Activated CD4-positive, alpha-beta T cell treated with anti-CD3 and anti-CD28 coated beads for 36 hours (primary cell): ENCODE data around the gene SHLD2. TPM values are rescaled to one million over a fixed set of nuclear protein-coding genes. Genes with fewer than 3 reads are reported as not detected.
A peak's percentile ranks its signal among the peaks of the same experiment; 100 is the strongest.
"Not testable (repeated sequence)": the region's sequence is repeated elsewhere in the genome, so short reads cannot be mapped to it uniquely, and the experiment has no call there.

ENCODE experiments used
- ATAC-seq: fragments of 200-7000 bp; cut with Tn5 transposase; one replicate; pipeline ENCODE4 v1.10.0; 2021; ENCODE audit warnings: mild to moderate bottlenecking, moderate library complexity
- CTCF ChIA-PET: fragments of 350-600 bp; sonication (Branson Sonifier 250); formaldehyde crosslinking; loops from one replicate; lab custom pipeline; 2021; ENCODE audit warnings: antibody characterized with exemption; lab: Charles Lee
- POLR2A ChIA-PET: fragments of 350-600 bp; sonication (Branson Sonifier 250); formaldehyde crosslinking; loops from one replicate; lab custom pipeline; 2021; ENCODE audit warnings: antibody characterized with exemption, inconsistent platforms; lab: Charles Lee
- DNase-seq: peaks from one replicate; pipeline ENCODE4 v3.0.0-alpha.2; 2020
- H3K27ac Mint-ChIP-seq: one replicate; pipeline ENCODE4 v1.8.0; 2021; ENCODE audit warnings: mixed read lengths
- H3K27me3 Mint-ChIP-seq: one replicate; pipeline ENCODE4 v1.8.0; 2021; ENCODE audit warnings: mixed read lengths
- H3K36me3 Mint-ChIP-seq: one replicate; pipeline ENCODE4 v1.8.0; 2021; ENCODE audit warnings: low read depth, mixed read lengths
- H3K4me1 Mint-ChIP-seq: one replicate; pipeline ENCODE4 v1.8.0; 2021; ENCODE audit warnings: mixed read lengths
- H3K4me3 Mint-ChIP-seq: one replicate; pipeline ENCODE4 v1.8.0; 2021; ENCODE audit warnings: mild to moderate bottlenecking, moderate library complexity, mixed read lengths
- H3K9me3 Mint-ChIP-seq: one replicate; pipeline ENCODE4 v1.8.0; 2021; ENCODE audit warnings: low read depth, mixed read lengths
- intact Hi-C, 2 experiments: fragments of 100-400 bp; cut with DNase I in 1 of 2; cut with micrococcal nuclease in 1 of 2; formaldehyde crosslinking; loops; one replicate each; pipeline versions ENCODE4 v1.14.2 to v1.15.1; 2022 to 2024; cut with DNase I, micrococcal nuclease
- total RNA-seq, 2 experiments: library from RNA; stranded (reverse); gene quantifications; one replicate each; pipeline ENCODE4 v1.2.3, GENCODE V29; 2021

The SHLD2 gene
- total RNA-seq, 2 experiments from 2014 or later, result 29.7 to 29.9 TPM

DNA sequence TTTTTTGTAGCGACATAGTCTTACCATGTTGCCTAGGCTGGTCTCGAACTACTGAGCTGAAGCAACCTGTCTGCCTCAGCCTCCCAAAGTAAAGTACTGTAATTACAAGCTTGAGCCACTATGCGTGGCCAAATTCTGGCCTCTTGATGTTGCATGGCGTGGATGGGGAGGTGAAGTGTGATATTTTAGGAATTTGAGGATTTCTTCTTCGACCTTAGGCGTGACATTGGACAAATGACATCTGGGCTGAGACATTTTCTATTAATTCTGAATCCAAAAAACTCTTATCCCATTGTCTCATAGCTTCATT is 48.1 kb downstream of the SHLD2 start:
- DNase-seq, H3K4me3 Mint-ChIP-seq, POLR2A ChIA-PET, H3K36me3 Mint-ChIP-seq, intact Hi-C loops, H3K9me3 Mint-ChIP-seq, H3K27ac Mint-ChIP-seq, CTCF ChIA-PET, ATAC-seq, H3K4me1 Mint-ChIP-seq, H3K27me3 Mint-ChIP-seq: not testable (repeated sequence)

DNA sequence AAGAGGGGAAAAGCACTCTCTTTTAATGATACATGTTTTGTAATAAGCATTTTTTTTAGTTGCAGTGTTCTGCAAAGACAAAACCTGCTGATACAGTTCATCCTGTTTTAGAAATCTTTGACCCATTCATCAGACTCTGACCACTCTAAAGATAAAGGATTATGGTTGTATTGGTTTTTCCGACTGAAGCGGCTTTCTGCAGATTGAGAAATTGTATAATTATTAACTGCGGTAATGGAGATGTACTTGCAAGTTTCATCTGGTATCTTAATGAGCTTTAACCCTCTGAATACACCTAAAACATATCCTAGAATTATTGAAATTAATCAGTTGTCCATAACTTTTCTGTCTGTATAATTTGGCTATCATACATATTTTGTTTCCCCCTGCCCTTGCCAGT is 50.6 kb downstream of the SHLD2 start:
- not testable (repeated sequence) for H3K36me3 Mint-ChIP-seq, ATAC-seq, DNase-seq

DNA sequence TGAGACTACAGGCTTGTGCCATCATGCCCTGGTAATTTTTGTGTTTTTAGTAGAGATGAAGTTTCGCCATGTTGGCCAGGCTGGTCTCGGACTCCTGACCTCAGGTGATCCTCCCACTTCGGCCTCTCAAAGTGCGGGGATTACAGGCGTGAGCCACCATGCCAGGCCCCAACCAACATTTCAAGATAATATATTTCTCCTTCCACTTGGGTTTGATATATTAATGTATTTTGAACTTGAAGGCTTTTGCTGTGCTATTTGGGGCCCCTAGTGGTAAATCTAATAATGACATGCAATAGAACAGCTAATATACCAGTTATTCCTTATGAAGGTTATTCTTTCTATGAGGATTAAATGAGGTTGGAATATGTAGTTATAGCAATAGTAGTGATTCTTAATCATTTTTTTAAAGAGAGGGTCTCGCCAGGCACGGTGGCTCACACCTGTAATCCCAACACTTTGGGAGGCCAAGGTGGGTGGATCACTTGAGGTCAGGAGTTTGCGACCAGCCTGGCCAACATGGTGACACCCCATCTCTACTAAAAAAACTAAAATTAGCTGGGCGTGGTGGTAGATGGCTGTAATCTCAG is 54.1 kb downstream of the SHLD2 start:
- DNase-seq, H3K4me1 Mint-ChIP-seq, H3K9me3 Mint-ChIP-seq, H3K27ac Mint-ChIP-seq, intact Hi-C loops, POLR2A ChIA-PET, H3K36me3 Mint-ChIP-seq, H3K27me3 Mint-ChIP-seq, H3K4me3 Mint-ChIP-seq: not testable (repeated sequence)
- ATAC-seq, result peak; percentile 42
- CTCF ChIA-PET, result interaction anchor here (0.7 to 1.0 kb wide), 3 partner anchors 44 to 624 kb away, joined by 3 to 5 read pairs (median 3); no protein-coding TSS in a partner anchor

More for the DNA sequence above, 50.6 kb downstream of the SHLD2 start:
- POLR2A ChIA-PET, H3K4me3 Mint-ChIP-seq, H3K4me1 Mint-ChIP-seq, H3K27ac Mint-ChIP-seq, H3K9me3 Mint-ChIP-seq, intact Hi-C loops, CTCF ChIA-PET, H3K27me3 Mint-ChIP-seq: not testable (repeated sequence)

GRCh38 chr10:87151516-87151915 is 56.5 kb downstream of the SHLD2 start:
- H3K9me3 Mint-ChIP-seq, H3K27me3 Mint-ChIP-seq, DNase-seq, H3K36me3 Mint-ChIP-seq, ATAC-seq, H3K4me1 Mint-ChIP-seq, H3K27ac Mint-ChIP-seq, intact Hi-C loops, CTCF ChIA-PET, H3K4me3 Mint-ChIP-seq, POLR2A ChIA-PET: not testable (repeated sequence)

DNA sequence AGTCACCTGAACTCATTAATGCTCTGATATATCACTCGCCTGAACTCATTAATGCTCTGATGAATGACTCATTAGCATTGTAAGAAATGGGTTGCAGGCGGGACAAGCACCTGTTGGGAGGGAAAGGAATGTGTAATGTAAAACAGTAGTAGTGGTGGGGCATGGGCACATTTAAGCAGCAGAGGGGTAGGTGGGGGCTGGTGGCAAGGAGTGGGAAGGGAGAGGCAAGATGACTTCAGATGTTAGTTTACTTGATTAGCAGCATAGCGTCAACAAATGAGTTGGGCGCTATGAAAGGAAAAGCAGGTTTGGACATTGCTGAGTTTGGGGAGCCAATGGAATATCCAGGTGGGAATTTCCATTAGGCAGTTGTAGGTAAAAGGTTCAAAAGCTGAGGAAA is 61.8 kb downstream of the SHLD2 start:
- H3K27me3 Mint-ChIP-seq, H3K27ac Mint-ChIP-seq, H3K4me1 Mint-ChIP-seq, DNase-seq, POLR2A ChIA-PET, ATAC-seq, intact Hi-C loops, H3K4me3 Mint-ChIP-seq, CTCF ChIA-PET, H3K9me3 Mint-ChIP-seq, H3K36me3 Mint-ChIP-seq: not testable (repeated sequence)

GRCh38 chr10:87157821-87158220 is 62.8 kb downstream of the SHLD2 start:
- H3K9me3 Mint-ChIP-seq, POLR2A ChIA-PET, DNase-seq, H3K4me1 Mint-ChIP-seq, H3K4me3 Mint-ChIP-seq, ATAC-seq, H3K36me3 Mint-ChIP-seq, H3K27ac Mint-ChIP-seq, CTCF ChIA-PET, H3K27me3 Mint-ChIP-seq, intact Hi-C loops: not testable (repeated sequence)

DNA sequence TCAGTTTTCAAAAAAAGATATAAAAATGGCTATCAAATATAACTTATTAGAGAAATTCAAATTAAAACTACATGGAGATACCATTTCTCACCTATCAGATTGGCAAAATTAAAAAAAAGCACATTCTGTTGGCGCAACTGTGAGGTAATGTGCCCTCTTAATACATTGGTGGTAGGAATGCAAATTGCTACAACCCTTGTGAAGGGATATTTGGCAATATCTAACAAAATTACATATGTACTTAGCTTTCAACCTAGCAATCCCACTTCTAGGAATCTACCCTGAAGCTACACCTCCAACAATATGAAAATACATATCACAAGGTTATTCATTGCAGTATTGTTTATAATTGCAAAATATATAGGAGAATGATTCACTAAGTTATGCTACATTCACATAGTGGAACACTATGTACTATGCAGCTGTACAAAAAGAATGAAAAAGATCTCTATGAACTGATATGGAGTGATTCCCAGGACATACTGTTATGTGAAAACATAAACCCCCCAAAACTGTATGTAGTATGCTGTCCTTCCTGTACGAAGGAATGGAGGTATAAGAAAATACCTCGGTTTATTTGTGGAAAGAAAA is 67.8 kb downstream of the SHLD2 start:
- H3K4me1 Mint-ChIP-seq, H3K4me3 Mint-ChIP-seq, H3K27me3 Mint-ChIP-seq, ATAC-seq, DNase-seq, H3K9me3 Mint-ChIP-seq, POLR2A ChIA-PET, H3K36me3 Mint-ChIP-seq, H3K27ac Mint-ChIP-seq, intact Hi-C loops, CTCF ChIA-PET: not testable (repeated sequence)

GRCh38 chr10:87163414-87163813 is 68.4 kb downstream of the SHLD2 start:
- ATAC-seq, H3K4me1 Mint-ChIP-seq, H3K9me3 Mint-ChIP-seq, CTCF ChIA-PET, H3K4me3 Mint-ChIP-seq, intact Hi-C loops, H3K27me3 Mint-ChIP-seq, POLR2A ChIA-PET, DNase-seq, H3K36me3 Mint-ChIP-seq, H3K27ac Mint-ChIP-seq: not testable (repeated sequence)

- H3K27ac Mint-ChIP-seq, intact Hi-C loops: not testable (repeated sequence)
Observed at GRCh38 chr10:87169857-87170256, 74.9 kb downstream of the SHLD2 start.

GRCh38 chr10:87170705-87171104 is 75.7 kb downstream of the SHLD2 start:
- H3K4me1 Mint-ChIP-seq, H3K9me3 Mint-ChIP-seq, ATAC-seq, H3K4me3 Mint-ChIP-seq, POLR2A ChIA-PET, H3K36me3 Mint-ChIP-seq, DNase-seq, H3K27ac Mint-ChIP-seq, intact Hi-C loops, H3K27me3 Mint-ChIP-seq, CTCF ChIA-PET: not testable (repeated sequence)

More at GRCh38 chr10:87169857-87170256, 74.9 kb downstream of the SHLD2 start:
- H3K4me3 Mint-ChIP-seq, POLR2A ChIA-PET, H3K36me3 Mint-ChIP-seq, H3K9me3 Mint-ChIP-seq, H3K4me1 Mint-ChIP-seq, DNase-seq, CTCF ChIA-PET, ATAC-seq, H3K27me3 Mint-ChIP-seq: not testable (repeated sequence)

DNA sequence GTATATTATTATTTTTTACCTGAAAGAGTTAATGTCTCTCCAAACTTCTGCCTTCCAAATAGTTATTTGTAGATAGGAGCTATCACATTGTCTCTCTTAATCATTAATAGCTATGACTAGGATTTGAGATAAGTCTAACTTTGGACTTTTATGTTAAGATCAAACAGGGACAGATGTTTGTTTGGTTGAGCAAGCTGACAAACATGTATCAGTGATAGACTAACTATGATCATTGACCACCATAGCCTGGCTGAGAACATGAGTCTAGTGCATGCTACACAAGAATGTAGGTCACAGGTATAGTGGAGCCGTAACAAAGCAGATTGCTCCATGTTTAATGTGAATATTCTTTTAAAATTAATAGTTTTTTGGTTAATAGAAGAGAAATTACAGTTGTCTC is 76.7 kb downstream of the SHLD2 start:
- H3K27me3 Mint-ChIP-seq, H3K9me3 Mint-ChIP-seq, H3K36me3 Mint-ChIP-seq, intact Hi-C loops, DNase-seq, H3K4me1 Mint-ChIP-seq, H3K27ac Mint-ChIP-seq, CTCF ChIA-PET, ATAC-seq, H3K4me3 Mint-ChIP-seq, POLR2A ChIA-PET: not testable (repeated sequence)

- intact Hi-C loops, ATAC-seq, H3K27me3 Mint-ChIP-seq, POLR2A ChIA-PET, CTCF ChIA-PET, H3K4me1 Mint-ChIP-seq, H3K9me3 Mint-ChIP-seq, H3K27ac Mint-ChIP-seq, H3K36me3 Mint-ChIP-seq, H3K4me3 Mint-ChIP-seq, DNase-seq: not testable (repeated sequence)
Observed at GRCh38 chr10:87172178-87172577, 77.2 kb downstream of the SHLD2 start.
